Measurements from ENCODE around the gene HTRA1. TPM values are rescaled to one million over a fixed set of nuclear protein-coding genes. Genes with fewer than 3 reads are reported as not detected.

Gene HTRA1
- polyA plus RNA-seq, 1 donor = 74.3 TPM

- DNase-seq (ENCODE audit: low read depth) = no peak
These were observed 6.7 kb upstream of the HTRA1 start, which contains the start of gene ARMS2 for GRCh38 chr10:122454603-122455080. ARMS2 (plus strand) TSS chr10:122454653; CDS start chr10:122454728, 75 bp downstream.

- no peak for DNase-seq (ENCODE audit: low read depth)
These were observed 5.8 kb upstream of the HTRA1 start for GRCh38 chr10:122455376-122456079.

- DNase-seq (ENCODE audit: low read depth) = no peak
These were observed 3.4 kb upstream of the HTRA1 start for GRCh38 chr10:122457934-122458333.

- DNase-seq (ENCODE audit: low read depth) = no peak
These were observed 2.7 kb upstream of the HTRA1 start for GRCh38 chr10:122458693-122459092.

- DNase-seq (ENCODE audit: low read depth) = no peak
These were observed 1.6 kb upstream of the HTRA1 start for GRCh38 chr10:122459561-122460273.

GRCh38 chr10:122460891-122461293 is 461 bp upstream of the HTRA1 start:
- no peak for DNase-seq (ENCODE audit: low read depth)

GRCh38 chr10:122461729-122462532 is 578 bp downstream of the HTRA1 start:
- DNase-seq (ENCODE audit: low read depth) = no peak

- DNase-seq (ENCODE audit: low read depth) = no peak
These were observed 1.4 kb downstream of the HTRA1 start for GRCh38 chr10:122462533-122463465.

GRCh38 chr10:122463466-122464249 is 2.3 kb downstream of the HTRA1 start:
- no peak for DNase-seq (ENCODE audit: low read depth)

- DNase-seq (ENCODE audit: low read depth) = no peak
These were observed 2.8 kb downstream of the HTRA1 start for GRCh38 chr10:122464250-122464510.

- no peak for DNase-seq (ENCODE audit: low read depth)
These were observed 3.2 kb downstream of the HTRA1 start for GRCh38 chr10:122464586-122464985.

GRCh38 chr10:122465401-122466040 is 4.2 kb downstream of the HTRA1 start:
- DNase-seq (ENCODE audit: low read depth) = no peak

GRCh38 chr10:122466951-122467381 is 5.6 kb downstream of the HTRA1 start:
- no peak for DNase-seq (ENCODE audit: low read depth)

- no peak for DNase-seq (ENCODE audit: low read depth)
These were observed 6.3 kb downstream of the HTRA1 start for GRCh38 chr10:122467701-122468100.

GRCh38 chr10:122468307-122468925 is 7.1 kb downstream of the HTRA1 start:
- no peak for DNase-seq (ENCODE audit: low read depth)

GRCh38 chr10:122468926-122469781 is 7.8 kb downstream of the HTRA1 start:
- no peak for DNase-seq (ENCODE audit: low read depth)

- no peak for DNase-seq (ENCODE audit: low read depth)
These were observed 8.5 kb downstream of the HTRA1 start for GRCh38 chr10:122469848-122470247.

GRCh38 chr10:122471531-122472177 is 10.3 kb downstream of the HTRA1 start:
- no peak for DNase-seq (ENCODE audit: low read depth)

All from forelimb muscle (tissue), 1 donor.